Urothelium cell line (cell line): ENCODE data around the gene SLC35B2.

Experiments
- DNase-seq: peaks from one replicate; pipeline ENCODE4 v3.0.0; 2011; ENCODE audit warnings: low spot score, mixed read lengths
- FAIRE-seq: peaks from 2 replicates; lab custom pipeline; 2011; peaks lifted over from hg19 to GRCh38; lab: Jason Lieb, UNC

The SLC35B2 gene

DNA sequence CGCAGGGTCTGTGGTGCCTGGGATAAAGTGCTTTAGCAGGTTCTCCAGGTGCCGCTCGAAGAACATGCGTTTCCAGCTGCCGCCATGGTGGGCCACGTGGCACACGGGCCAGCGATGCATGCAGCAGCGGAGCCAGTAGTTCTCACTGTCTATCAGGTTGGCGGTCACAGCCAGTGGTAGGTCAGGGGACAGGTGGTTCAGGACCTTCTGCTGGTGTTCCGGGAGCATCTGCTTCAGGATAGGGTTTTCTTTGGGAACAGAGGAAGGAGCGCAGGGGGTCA is 28.9 kb upstream of the SLC35B2 start:
- FAIRE-seq (no peak), DNase-seq (no peak)

DNA sequence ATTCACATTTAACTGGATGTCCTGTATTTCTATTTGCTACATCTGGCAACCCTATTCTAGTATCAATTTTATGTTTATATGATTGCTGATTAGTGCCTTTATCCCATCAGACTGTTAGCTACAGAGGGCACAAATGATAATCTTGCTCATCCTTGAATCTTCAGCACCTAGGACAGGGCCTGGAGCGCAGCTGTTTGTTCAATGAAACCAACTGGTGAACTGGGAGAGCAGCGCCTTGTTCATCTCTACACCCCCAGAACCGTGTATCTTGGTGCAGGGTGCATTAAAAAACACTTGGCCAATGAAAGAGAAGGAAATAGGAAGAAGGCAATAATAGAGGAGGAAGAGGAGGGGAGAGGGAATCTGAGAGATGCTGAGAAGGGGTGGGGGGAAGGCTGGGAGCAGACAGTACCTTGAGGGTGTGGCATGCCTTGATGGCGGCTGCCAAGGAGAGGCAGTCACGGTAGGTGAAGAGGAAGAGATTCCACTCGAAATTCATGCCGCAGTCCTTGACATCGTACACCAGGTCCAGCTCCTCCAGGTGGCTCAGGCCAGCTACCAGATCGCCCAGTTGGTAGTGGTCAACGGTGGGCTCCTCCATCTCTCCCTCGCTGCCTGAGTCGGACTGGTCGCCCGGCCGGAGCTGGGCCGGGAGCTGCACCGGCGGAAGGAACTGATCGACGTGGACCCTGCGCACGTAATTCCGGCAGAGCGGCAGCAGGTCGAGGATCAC is 28.4 kb upstream of the SLC35B2 start:
- FAIRE-seq = no peak
- DNase-seq = peak; percentile 44

GRCh38 chr6:44284867-44285266 is 27.5 kb upstream of the SLC35B2 start:
- no peak for DNase-seq

GRCh38 chr6:44284121-44284520 is 26.8 kb upstream of the SLC35B2 start:
- FAIRE-seq = no peak
- no peak for DNase-seq

More at GRCh38 chr6:44284867-44285266, 27.5 kb upstream of the SLC35B2 start:
- no peak for FAIRE-seq

DNA sequence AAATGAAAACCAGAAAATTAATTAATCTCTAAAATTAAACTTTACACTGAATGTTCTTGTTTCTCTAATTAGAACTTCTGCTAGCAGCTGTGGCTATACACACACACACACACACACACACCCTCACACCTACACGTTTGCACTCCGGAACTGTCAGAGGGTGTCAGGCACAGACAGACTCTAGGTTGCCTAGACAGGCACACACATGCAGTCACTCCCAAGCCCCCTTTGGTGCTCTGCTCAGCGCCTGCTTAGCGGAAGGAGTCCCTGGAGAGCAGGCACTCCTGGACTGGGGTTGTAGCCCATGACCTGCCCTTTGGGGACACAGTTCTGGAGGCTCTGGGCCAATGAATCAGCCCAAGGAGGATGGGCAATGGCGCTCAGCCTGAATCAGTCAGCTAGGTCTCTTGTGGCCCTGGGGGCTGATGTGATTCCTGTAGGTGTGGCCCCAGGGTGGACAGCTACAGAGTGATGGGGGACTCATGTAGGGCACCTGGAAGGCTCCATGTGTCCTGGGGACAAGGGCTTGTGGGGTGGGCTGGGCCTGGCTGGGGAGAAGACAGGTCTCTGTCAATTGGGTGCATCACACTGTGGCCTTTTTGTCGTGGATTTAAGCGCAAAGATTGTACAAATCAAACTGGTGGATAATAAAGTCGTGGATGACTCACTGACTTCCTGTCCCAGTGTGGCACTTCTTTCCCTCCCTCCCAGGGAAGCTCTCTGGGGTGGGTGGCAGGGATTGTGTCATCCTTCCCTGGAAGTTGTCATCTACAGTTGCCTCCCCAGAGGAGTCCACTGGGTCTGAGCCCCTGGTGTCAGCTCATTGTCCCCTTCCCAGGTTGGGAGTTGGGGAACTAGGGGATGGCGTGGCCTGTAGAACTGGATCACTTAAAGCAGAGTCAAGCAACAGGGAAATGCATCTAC is 21.7 kb upstream of the SLC35B2 start:
- DNase-seq (peak; percentile 40), FAIRE-seq (peak; percentile 32)

- no peak for FAIRE-seq
Observed at GRCh38 chr6:44278315-44278714, 21.0 kb upstream of the SLC35B2 start.

GRCh38 chr6:44277763-44278162 is 20.4 kb upstream of the SLC35B2 start:
- DNase-seq (no peak), FAIRE-seq (no peak)

More at GRCh38 chr6:44278315-44278714, 21.0 kb upstream of the SLC35B2 start:
- DNase-seq = no peak

GRCh38 chr6:44276667-44277640 is 19.6 kb upstream of the SLC35B2 start:
- FAIRE-seq = no peak
- no peak for DNase-seq

DNA sequence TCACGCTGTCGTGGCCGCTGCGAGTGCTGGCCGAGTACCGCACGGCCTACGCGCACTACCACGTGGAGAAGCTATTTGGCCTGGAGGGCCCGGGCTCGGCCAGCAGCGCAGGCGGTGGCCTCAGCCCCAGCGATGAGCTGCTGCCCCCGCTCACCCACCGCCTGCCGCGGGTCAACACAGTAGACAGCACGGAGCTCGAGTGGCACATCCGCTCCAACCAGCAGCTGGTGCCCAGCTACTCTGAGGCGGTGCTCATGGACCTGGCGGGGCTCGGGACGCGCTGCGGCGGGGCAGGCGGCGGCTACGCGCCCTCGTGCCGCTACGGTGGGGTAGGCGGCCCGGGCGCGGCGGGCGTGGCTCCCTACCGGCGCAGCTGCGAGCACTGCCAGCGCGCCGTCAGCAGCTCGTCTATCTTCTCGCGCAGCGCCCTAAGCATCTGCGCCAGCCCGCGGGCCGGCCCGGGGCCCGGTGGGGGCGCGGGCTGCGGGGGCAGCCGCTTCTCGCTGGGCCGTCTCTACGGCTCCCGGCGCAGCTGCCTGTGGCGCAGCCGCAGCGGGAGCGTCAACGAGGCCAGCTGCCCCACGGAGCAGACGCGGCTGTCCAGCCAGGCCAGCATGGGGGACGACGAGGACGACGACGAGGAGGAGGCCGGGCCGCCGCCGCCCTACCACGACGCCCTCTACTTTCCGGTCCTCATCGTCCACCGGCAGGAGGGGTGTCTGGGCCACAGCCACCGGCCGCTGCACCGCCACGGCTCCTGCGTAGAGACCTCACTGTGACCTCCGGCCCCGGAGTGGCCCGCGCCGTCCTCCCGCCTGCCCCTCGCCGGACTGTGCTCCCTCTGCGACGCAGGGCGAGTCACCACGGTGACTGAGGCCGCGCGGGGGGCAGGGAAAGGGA is 18.7 kb upstream of the SLC35B2 start:
- FAIRE-seq = no peak
- no peak for DNase-seq

DNA sequence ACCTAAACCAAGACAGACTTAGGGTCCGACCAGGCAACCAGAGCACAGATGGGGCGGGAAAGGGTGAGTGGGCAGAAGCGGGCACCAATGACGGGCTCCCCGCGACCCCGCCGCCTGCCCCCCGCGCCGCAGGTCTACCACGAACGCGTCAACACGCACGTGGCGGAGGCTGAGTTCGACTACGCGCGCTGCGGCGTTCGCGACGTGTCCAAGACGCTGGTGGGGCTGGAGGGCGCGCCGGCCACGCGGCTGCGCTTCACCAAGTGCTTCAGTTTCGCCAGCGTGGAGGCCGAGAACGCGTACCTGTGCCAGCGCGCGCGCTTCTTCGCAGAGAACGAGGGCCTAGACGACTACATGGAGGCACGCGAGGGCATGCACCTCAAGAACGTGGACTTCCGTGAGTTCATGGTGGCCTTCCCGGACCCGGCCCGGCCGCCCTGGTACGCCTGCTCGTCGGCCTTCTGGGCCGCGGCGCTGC is 18.0 kb upstream of the SLC35B2 start:
- DNase-seq = no peak
- no peak for FAIRE-seq

GRCh38 chr6:44273617-44274016 is 16.3 kb upstream of the SLC35B2 start:
- no peak for FAIRE-seq
- no peak for DNase-seq

DNA sequence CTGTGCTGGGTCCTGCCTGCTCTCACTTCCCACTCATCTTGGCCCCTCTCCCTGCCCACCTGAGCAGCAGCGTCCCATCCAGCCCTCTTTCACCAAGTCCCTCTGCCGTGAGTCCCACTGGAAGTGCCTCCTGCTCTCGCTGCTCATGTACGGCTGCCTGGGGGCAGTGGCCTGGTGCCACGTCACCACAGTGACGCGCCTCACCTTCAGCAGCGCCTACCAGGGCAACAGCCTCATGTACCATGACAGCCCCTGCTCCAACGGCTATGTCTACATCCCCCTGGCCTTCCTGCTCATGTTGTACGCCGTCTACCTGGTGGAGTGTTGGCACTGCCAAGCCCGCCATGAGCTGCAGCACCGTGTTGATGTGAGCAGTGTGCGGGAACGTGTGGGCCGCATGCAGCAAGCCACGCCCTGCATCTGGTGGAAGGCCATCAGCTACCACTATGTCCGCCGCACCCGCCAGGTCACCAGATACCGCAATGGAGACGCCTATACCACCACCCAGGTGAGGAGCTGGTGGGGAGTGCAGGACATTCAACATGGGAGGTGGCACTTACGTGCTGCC is 15.8 kb upstream of the SLC35B2 start:
- no peak for FAIRE-seq
- DNase-seq = no peak

GRCh38 chr6:44272529-44272928 is 15.2 kb upstream of the SLC35B2 start:
- FAIRE-seq (no peak), DNase-seq (no peak)

GRCh38 chr6:44271914-44272313 is 14.6 kb upstream of the SLC35B2 start:
- no peak for DNase-seq
- no peak for FAIRE-seq

DNA sequence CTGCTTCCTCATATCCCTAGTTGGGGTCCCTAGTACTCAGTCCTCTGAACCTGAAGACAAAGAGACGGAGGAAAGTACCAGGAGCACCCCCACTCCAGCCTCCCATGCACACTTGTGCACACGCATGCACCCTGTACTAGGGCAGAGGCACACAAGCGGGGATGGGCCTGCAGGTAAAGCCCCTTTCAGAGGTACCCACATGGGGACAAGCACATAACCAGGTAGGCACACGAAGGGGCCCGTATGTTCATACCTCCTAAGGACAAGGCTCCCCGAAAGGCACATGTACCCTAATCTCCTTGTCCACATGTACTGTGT is 14.0 kb upstream of the SLC35B2 start:
- FAIRE-seq = no peak

DNA sequence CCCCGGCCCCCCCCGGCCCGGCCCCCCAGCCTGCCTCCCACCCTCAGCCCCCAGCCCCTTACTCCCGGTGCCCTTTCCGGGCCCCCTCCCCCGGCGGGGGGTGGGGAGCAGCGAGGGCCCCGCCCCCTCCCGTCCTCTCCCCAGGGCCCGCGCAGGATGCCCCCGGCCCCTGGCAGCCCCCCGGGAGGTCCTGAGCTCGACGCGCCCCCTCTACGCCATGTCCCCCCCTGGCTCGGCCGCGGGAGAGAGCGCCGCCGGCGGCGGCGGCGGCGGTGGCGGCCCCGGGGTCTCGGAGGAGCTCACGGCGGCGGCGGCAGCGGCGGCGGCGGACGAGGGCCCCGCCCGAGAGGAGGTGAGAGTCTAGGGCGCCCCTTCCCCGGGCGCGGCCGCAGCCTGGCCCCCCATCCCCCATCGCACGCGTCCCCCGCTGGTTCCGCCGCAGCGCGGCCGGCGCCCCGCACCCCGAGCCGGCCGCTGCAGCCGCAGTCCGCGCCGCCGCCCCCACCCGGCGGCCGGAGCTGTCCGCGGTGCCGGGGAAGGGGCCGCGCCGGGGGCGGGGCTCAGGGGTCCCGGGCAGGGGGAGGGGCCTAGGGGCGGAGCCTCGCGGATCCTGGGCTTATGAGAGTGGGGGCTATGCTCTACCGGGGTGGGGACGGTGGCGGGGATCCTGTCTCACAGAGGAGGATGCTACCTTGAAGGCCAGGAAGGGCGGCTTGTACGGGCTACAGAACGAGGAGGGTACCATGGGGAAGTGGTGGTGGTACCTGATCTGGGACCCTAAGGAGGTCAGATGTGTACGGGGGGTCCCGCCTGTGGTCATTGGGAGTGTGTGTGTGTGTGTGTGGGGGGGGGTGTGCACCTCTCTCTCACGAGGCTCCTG is 13.4 kb upstream of the SLC35B2 start:
- DNase-seq (peak; percentile 51), FAIRE-seq (no peak)

More for the DNA sequence above, 14.0 kb upstream of the SLC35B2 start:
- DNase-seq = no peak

DNA sequence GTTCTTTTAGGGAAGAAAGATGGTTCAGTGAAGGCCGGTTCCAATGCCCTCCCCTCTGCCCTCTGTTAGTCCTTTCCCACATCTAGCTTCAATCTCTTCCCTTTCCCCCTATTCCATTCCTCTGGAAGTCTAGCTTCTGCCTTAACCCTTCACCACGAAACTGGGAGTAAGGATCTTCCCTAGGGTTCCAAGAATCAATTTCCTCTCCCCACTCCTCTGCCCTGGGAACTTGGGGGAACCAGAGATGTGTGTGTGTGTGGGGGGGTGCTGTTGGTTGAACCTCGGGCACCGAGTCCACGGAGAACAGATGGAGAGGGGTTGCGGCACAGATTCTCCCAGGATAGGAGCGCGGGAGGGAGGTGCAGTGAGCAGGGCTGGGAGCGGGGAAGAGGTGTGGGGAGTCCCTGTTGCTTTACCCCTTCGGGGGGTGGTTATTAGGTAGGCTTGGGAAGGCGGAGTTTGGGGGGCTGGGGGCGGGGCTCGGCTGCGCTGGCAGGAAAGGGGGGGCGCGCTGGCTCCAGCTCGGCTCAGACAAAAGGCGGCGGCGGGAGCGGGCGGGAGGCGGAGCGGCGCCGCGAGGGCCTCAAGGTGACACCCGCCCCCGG is 12.7 kb upstream of the SLC35B2 start, which contains the start of gene TMEM151B:
TSS of gene TMEM151B (plus strand) at position 530 of the 605 bp plus-strand sequence. CDS start 293 bp downstream, outside the sequence.
- FAIRE-seq = no peak

More for the DNA sequence above, 12.7 kb upstream of the SLC35B2 start, which contains the start of gene TMEM151B:
- DNase-seq = no peak
